ENCODE measurements around the gene DLX1. TPM values are rescaled to one million over a fixed set of nuclear protein-coding genes. Genes with fewer than 3 reads are reported as not detected.

Gene DLX1
- total and polyA plus RNA-seq, 9 of the 15 experiments (the other 6 are each of a cell fraction or from before 2014, with no cell fraction given), result 1.9 to 26.2 (median 9.6) TPM

GRCh38 chr2:172038121-172038520 is 47.2 kb upstream of the DLX1 start (continued):
- no peak for TF ChIP-seq AFF1 (IDR thresholded peaks at IDR 0.05; ENCODE audit: low read depth in 1 of 2, partially characterized antibody in 2 of 2)
- TF ChIP-seq ZNF77 (CRISPR knock-in tag; IDR thresholded peaks at IDR 0.05), result no peak
- TF ChIP-seq FOXP4 (CRISPR knock-in tag; IDR thresholded peaks at IDR 0.05; ENCODE audit: borderline replicate concordance), result no peak
- TF ChIP-seq RAD21 (CRISPR knock-in tag; conservative IDR thresholded peaks at IDR 0.05 in 1 of 2, IDR thresholded peaks at IDR 0.05 in 1 of 2), result no peak
- no peak for TF ChIP-seq RERE (CRISPR knock-in tag; IDR thresholded peaks at IDR 0.05; ENCODE audit: borderline replicate concordance)
- TF ChIP-seq ZZZ3 (IDR thresholded peaks at IDR 0.05), result no peak

Measured in K562 (cell line).